WTC11 (cell line): ENCODE data around the gene NSUN7. TPM values are rescaled to one million over a fixed set of nuclear protein-coding genes. Genes with fewer than 3 reads are reported as not detected.

ENCODE experiments used
- ATAC-seq: fragments of 200-7000 bp; cut with Tn5 transposase; 2 replicates; pipeline ENCODE4 v1.10.0; 2021; ENCODE audit warnings: mild to moderate bottlenecking, moderate library complexity
- CTCF ChIA-PET: fragments of 300-600 bp; sonication (Branson Sonifier 250); formaldehyde crosslinking; loops from one replicate; lab custom pipeline; 2021; ENCODE audit warnings: antibody characterized with exemption; lab: Charles Lee
- POLR2A ChIA-PET: fragments of 350-600 bp; sonication (Branson Sonifier 250); formaldehyde crosslinking; loops from one replicate; lab custom pipeline; 2021; ENCODE audit warnings: antibody characterized with exemption; lab: Charles Lee
- DNase-seq: peaks from one replicate; pipeline ENCODE4 v3.0.0; 2021; ENCODE audit warnings: low spot score
- H3K27ac Mint-ChIP-seq: 2 replicates; pipeline ENCODE4 v1.8.0; 2021; ENCODE audit warnings: mixed read lengths
- H3K27me3 Mint-ChIP-seq: 2 replicates; pipeline ENCODE4 v1.8.0; 2021; ENCODE audit warnings: low read depth, mild to moderate bottlenecking, moderate library complexity, mixed read lengths
- H3K36me3 Mint-ChIP-seq: 2 replicates; pipeline ENCODE4 v1.8.0; 2021; ENCODE audit warnings: mixed read lengths
- H3K4me1 Mint-ChIP-seq: 2 replicates; pipeline ENCODE4 v1.8.0; 2022; ENCODE audit warnings: mixed read lengths
- H3K4me3 Mint-ChIP-seq: 2 replicates; pipeline ENCODE4 v1.8.0; 2021; ENCODE audit warnings: mild to moderate bottlenecking, moderate library complexity, mixed read lengths
- H3K9me3 Mint-ChIP-seq: 2 replicates; pipeline ENCODE4 v1.8.0; 2021; ENCODE audit warnings: mixed read lengths
- ATF1 ChIP-seq: sonication (generic); formaldehyde crosslinking; IDR thresholded peaks from 2 replicates; pipeline ENCODE4 v1.8.1; 2023; ENCODE audit warnings: mild to moderate bottlenecking, moderate library complexity, missing genetic modification reagents
- ATF2 ChIP-seq: sonication (generic); formaldehyde crosslinking; IDR thresholded peaks from 2 replicates; pipeline ENCODE4 v1.8.1; 2022; ENCODE audit warnings: low read depth, missing genetic modification reagents, borderline replicate concordance
- ATF3 ChIP-seq: sonication (generic); formaldehyde crosslinking; conservative IDR thresholded peaks from 2 replicates; pipeline ENCODE4 v1.8.1; 2022; ENCODE audit warnings: mild to moderate bottlenecking, missing genetic modification reagents
- CREB1 ChIP-seq: sonication (generic); formaldehyde crosslinking; IDR thresholded peaks from 2 replicates; pipeline ENCODE4 v1.8.0; 2023; ENCODE audit warnings: mild to moderate bottlenecking, missing genetic modification reagents
- E2F4 ChIP-seq: sonication (generic); formaldehyde crosslinking; IDR thresholded peaks from 2 replicates; pipeline ENCODE4 v1.8.1; 2022; ENCODE audit warnings: low read depth, mild to moderate bottlenecking, moderate library complexity, missing genetic modification reagents, borderline replicate concordance
- E2F5 ChIP-seq: sonication (generic); formaldehyde crosslinking; IDR thresholded peaks from 2 replicates; pipeline ENCODE4 v1.8.1; 2022; ENCODE audit warnings: mild to moderate bottlenecking, moderate library complexity, missing genetic modification reagents
- ERG ChIP-seq: fragments of 250-450 bp; sonication (Bioruptor Pico); IDR thresholded peaks from 2 replicates; pipeline ENCODE4 v1.8.0; 2021; ENCODE audit warnings: mild to moderate bottlenecking
- ESRRA ChIP-seq: sonication (generic); formaldehyde crosslinking; IDR thresholded peaks from 2 replicates; pipeline ENCODE4 v1.8.1; 2022; ENCODE audit warnings: mild to moderate bottlenecking, missing genetic modification reagents, borderline replicate concordance
- FOXK1 ChIP-seq: sonication (generic); formaldehyde crosslinking; IDR thresholded peaks from 2 replicates; pipeline ENCODE4 v1.8.0; 2022; ENCODE audit warnings: mild to moderate bottlenecking, moderate library complexity, missing genetic modification reagents
- GTF2I ChIP-seq: fragments of 250-450 bp; sonication (Bioruptor Pico); conservative IDR thresholded peaks from 2 replicates; pipeline ENCODE4 v1.4.0; 2021; ENCODE audit warnings: mild to moderate bottlenecking
- MLX ChIP-seq: sonication (generic); formaldehyde crosslinking; IDR thresholded peaks from 2 replicates; pipeline ENCODE4 v1.8.1; 2023; ENCODE audit warnings: mild to moderate bottlenecking, missing genetic modification reagents, moderate library complexity
- NR1H2 ChIP-seq: sonication (generic); formaldehyde crosslinking; IDR thresholded peaks from 2 replicates; pipeline ENCODE4 v1.9.0; 2021; ENCODE audit warnings: mild to moderate bottlenecking, moderate library complexity, missing genetic modification reagents
- SOX15 ChIP-seq: fragments of 250-450 bp; sonication (Bioruptor Pico); IDR thresholded peaks from 2 replicates; pipeline ENCODE4 v1.9.0; 2021; ENCODE audit warnings: mild to moderate bottlenecking
- STAT6 ChIP-seq: sonication (generic); formaldehyde crosslinking; conservative IDR thresholded peaks from 2 replicates; pipeline ENCODE4 v1.8.1; 2023; ENCODE audit warnings: mild to moderate bottlenecking, low read depth, missing genetic modification reagents, moderate library complexity
- TCF7 ChIP-seq: sonication (generic); formaldehyde crosslinking; IDR thresholded peaks from 2 replicates; pipeline ENCODE4 v1.8.0; 2022; ENCODE audit warnings: mild to moderate bottlenecking, low read depth, missing genetic modification reagents, moderate library complexity
- ZBTB43 ChIP-seq: sonication (generic); formaldehyde crosslinking; IDR thresholded peaks from 2 replicates; pipeline ENCODE4 v1.8.1; 2023; ENCODE audit warnings: mild to moderate bottlenecking, missing genetic modification reagents
- ZMAT4 ChIP-seq: fragments of 250-450 bp; sonication (Bioruptor Pico); IDR thresholded peaks from 2 replicates; pipeline ENCODE4 v1.9.0; 2021; ENCODE audit warnings: mild to moderate bottlenecking
- ZNF512 ChIP-seq: sonication (generic); formaldehyde crosslinking; IDR thresholded peaks from 2 replicates; pipeline ENCODE4 v1.8.1; 2022; ENCODE audit warnings: missing genetic modification reagents, borderline replicate concordance
- total RNA-seq: library from RNA; stranded (reverse); gene quantifications from 3 replicates; pipeline ENCODE4 v1.2.3, GENCODE V29; 2021

Gene NSUN7
- total RNA-seq, 1 experiment from 2014 or later, result 24.1 TPM

- Mint-ChIP-seq H3K4me1 (peaks cover 13% of the 10 kb centered on the region), H3K4me3 (no peak overlapping the region), H3K27me3 (no peaks in the 10 kb centered on the region), H3K9me3 (no peaks in the 10 kb centered on the region)
- ATAC-seq (no peak), DNase-seq (no peak)
- CTCF ChIA-PET, result no interaction called here
- TF ChIP-seq E2F4 (CRISPR knock-in tag) (no peak), GTF2I (CRISPR knock-in tag) (no peak), MLX (CRISPR knock-in tag) (no peak), STAT6 (no peak), CREB1 (CRISPR knock-in tag) (no peak), ZNF512 (CRISPR knock-in tag) (no peak), ZBTB43 (CRISPR knock-in tag) (no peak), TCF7 (CRISPR knock-in tag) (no peak), E2F5 (CRISPR knock-in tag) (no peak), ATF3 (CRISPR knock-in tag) (no peak), SOX15 (no peak), ESRRA (CRISPR knock-in tag) (no peak), ATF1 (CRISPR knock-in tag) (no peak), NR1H2 (CRISPR knock-in tag) (no peak), ZMAT4 (no peak), FOXK1 (no peak), ERG (CRISPR knock-in tag) (no peak), ATF2 (CRISPR knock-in tag) (no peak)
- TF ChIP-seq, all 79 proteins: peak for 0
- H3K27ac Mint-ChIP-seq, result no peak overlapping the region
- H3K36me3 Mint-ChIP-seq, result peaks cover 11% of the 10 kb centered on the region; the same call in 1 of the 2 replicates
- POLR2A ChIA-PET, result no interaction called here
These were observed 108.2 kb downstream of the NSUN7 start for GRCh38 chr4:40857956-40858355.
